Stomach (tissue), 4 donors: ENCODE results near the gene XYLT1.

ENCODE experiments used
- POLR2A ChIP-seq, 4 donors: fragments of 450-650 bp; IDR thresholded peaks; one replicate each; pipeline ENCODE4 v1.6.1; 2016; ENCODE audit warnings: antibody characterized with exemption in 4 of 4, control low read depth in 2 of 4, mild to moderate bottlenecking in 1 of 4, moderate library complexity in 1 of 4
- POLR2AphosphoS5 ChIP-seq, 3 donors: sonication (generic); formaldehyde crosslinking; IDR thresholded peaks; one replicate each; pipeline ENCODE4 v1.6.1; 2016; ENCODE audit warnings: antibody characterized with exemption in 3 of 3
- TF ChIP-seq, protein P1 (sequence below), 7 experiments: fragments of 450-650 bp in 4 of 7; fragments of 200-600 bp in 3 of 7; sonication (generic) in 3 of 7; IDR thresholded peaks; one replicate each; pipeline ENCODE4 v1.5.1; 2016 to 2019; ENCODE audit warnings: antibody characterized with exemption in 7 of 7, control low read depth in 2 of 7, mild to moderate bottlenecking in 1 of 7

DNA sequence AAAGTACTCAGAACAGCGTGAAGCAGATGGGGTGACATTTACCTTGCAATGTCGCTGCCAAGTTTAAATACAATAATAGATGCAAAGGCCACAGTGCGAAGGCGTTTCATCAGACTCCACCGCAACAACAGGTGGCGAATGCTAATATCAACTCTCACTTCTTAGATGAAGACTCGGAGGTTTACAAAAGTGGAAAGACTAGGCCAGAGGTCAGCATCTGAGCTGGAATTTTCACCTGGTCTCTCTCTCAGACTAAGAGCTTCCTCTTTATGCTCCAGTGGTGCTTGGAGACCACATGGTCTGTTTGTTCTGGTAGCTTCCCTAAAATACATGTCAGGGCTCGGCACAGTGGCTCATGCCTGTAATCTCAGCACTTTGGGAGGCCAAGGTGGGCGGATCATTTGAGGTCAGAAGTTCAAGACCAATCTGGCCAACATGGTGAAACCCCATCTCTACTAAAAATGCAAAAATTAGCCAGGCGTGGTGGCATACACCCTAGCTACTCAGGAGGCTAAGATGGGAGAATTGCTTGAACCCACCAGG is 169.1 kb downstream of the XYLT1 start:
- TF ChIP-seq POLR2AphosphoS5 (IDR thresholded peaks at IDR 0.05) (no peak), POLR2A (IDR thresholded peaks at IDR 0.05) (no peak)
- TF ChIP-seq, protein P1, sequence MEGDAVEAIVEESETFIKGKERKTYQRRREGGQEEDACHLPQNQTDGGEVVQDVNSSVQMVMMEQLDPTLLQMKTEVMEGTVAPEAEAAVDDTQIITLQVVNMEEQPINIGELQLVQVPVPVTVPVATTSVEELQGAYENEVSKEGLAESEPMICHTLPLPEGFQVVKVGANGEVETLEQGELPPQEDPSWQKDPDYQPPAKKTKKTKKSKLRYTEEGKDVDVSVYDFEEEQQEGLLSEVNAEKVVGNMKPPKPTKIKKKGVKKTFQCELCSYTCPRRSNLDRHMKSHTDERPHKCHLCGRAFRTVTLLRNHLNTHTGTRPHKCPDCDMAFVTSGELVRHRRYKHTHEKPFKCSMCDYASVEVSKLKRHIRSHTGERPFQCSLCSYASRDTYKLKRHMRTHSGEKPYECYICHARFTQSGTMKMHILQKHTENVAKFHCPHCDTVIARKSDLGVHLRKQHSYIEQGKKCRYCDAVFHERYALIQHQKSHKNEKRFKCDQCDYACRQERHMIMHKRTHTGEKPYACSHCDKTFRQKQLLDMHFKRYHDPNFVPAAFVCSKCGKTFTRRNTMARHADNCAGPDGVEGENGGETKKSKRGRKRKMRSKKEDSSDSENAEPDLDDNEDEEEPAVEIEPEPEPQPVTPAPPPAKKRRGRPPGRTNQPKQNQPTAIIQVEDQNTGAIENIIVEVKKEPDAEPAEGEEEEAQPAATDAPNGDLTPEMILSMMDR (IDR thresholded peaks at IDR 0.05), result no peak
